Stomach (tissue), 9 donors: ENCODE results near the gene ADAMTS13. TPM values are rescaled to one million over a fixed set of nuclear protein-coding genes. Genes with fewer than 3 reads are reported as not detected.

Experiments used
- DNase-seq, 2 donors: peaks; one replicate each; pipeline versions ENCODE4 v3.0.0 to v3.0.0-alpha.2; 2013 to 2019
- H3K27ac ChIP-seq, 5 donors: fragments of 200-600 bp in 4 of 5; sonication (generic) in 4 of 5; one replicate each; pipeline ENCODE4 v1.5.1; 2013 to 2019; ENCODE audit warnings: mild to moderate bottlenecking in 1 of 5, moderate library complexity in 1 of 5
- H3K27me3 ChIP-seq, 3 donors: fragments of 200-600 bp; sonication (generic); one replicate each; pipeline ENCODE4 v1.5.1; 2017 to 2019; ENCODE audit warnings: mixed run types in 1 of 3
- H3K36me3 ChIP-seq, 4 donors: fragments of 200-600 bp; sonication (generic); 1 replicate in 3 of 4; 2 replicates in 1 of 4; pipeline ENCODE4 v1.5.1; 2016 to 2019
- H3K4me1 ChIP-seq, 4 donors: fragments of 200-600 bp; sonication (generic); one replicate each; pipeline ENCODE4 v1.5.1; 2016 to 2019
- H3K4me3 ChIP-seq, 4 donors: fragments of 200-600 bp; sonication (generic) in 3 of 4; one replicate each; pipeline ENCODE4 v1.5.1; 2016 to 2019; ENCODE audit warnings: mild to moderate bottlenecking in 1 of 4
- H3K9me3 ChIP-seq, 4 donors: fragments of 200-600 bp; sonication (generic); one replicate each; pipeline ENCODE4 v1.5.1; 2016 to 2019
- CTCF ChIP-seq, 7 experiments: fragments of 450-650 bp in 4 of 7; fragments of 200-600 bp in 3 of 7; sonication (generic) in 3 of 7; IDR thresholded peaks; one replicate each; pipeline ENCODE4 v1.5.1; 2016 to 2019; ENCODE audit warnings: antibody characterized with exemption in 7 of 7, control low read depth in 2 of 7, mild to moderate bottlenecking in 1 of 7
- EP300 ChIP-seq: sonication (generic); formaldehyde crosslinking; IDR thresholded peaks from one replicate; pipeline ENCODE4 v1.6.1; 2017; ENCODE audit warnings: antibody characterized with exemption
- POLR2A ChIP-seq, 4 donors: fragments of 450-650 bp; IDR thresholded peaks; one replicate each; pipeline ENCODE4 v1.6.1; 2016; ENCODE audit warnings: antibody characterized with exemption in 4 of 4, control low read depth in 2 of 4, mild to moderate bottlenecking in 1 of 4, moderate library complexity in 1 of 4
- POLR2AphosphoS5 ChIP-seq, 3 donors: sonication (generic); formaldehyde crosslinking; IDR thresholded peaks; one replicate each; pipeline ENCODE4 v1.6.1; 2016; ENCODE audit warnings: antibody characterized with exemption in 3 of 3
- WGBS, 5 donors: extraction: QIAGEN DNeasy Blood & Tissue Kit in 3 of 5; methylation state at CpG; one replicate each; pipeline versions ENCODE4 v1.1.5 to v1.1.7; 2013 to 2018; 5-methylcytosine and 5-hydroxymethylcytosine counted together
- intact Hi-C: fragments of 100-400 bp; cut with DNase I; formaldehyde crosslinking; loops from one replicate; pipeline ENCODE4 v1.15.1; 2023; ENCODE audit warnings: low total_unique reads
- polyA plus RNA-seq, 3 donors: library from polyadenylated mRNA; stranded (reverse); fragments of 200-250 nt; gene quantifications; one replicate each; pipeline ENCODE4 v1.2.3, GENCODE V29; 2013
- total RNA-seq, 5 donors: library from RNA; depleted of rRNA; stranded (reverse); fragments of >200 nt; gene quantifications; one replicate each; pipeline versions ENCODE4 v1.1.0 to v1.2.3, GENCODE V29; 2014 to 2016
- donor health status: healthy with polysubstance abuse.
- donor health status: Bipolar disorder and iron deficiency.
- donor health status: healthy.

The ADAMTS13 gene
- total and polyA plus RNA-seq, 8 donors: 4.6 to 19.6 (median 7.5) TPM; not detected in 1

GRCh38 chr9:133404454-133405002 lies 17.6 kb upstream of the ADAMTS13 start:
- Histone ChIP-seq H3K27ac (no peak overlapping the region), H3K27me3 (no peaks in the 10 kb centered on the region), H3K4me3 (no peak overlapping the region), H3K9me3 (no peaks in the 10 kb centered on the region), H3K36me3 (peaks cover 14 to 78% (median 67%) of the 10 kb centered on the region in 4 donors), H3K4me1 (no peaks in the 10 kb centered on the region)
- DNase-seq: no peak
- TF ChIP-seq EP300 (no peak), POLR2AphosphoS5 (IDR thresholded peaks at IDR 0.05) (no peak), POLR2A (IDR thresholded peaks at IDR 0.05) (no peak), CTCF (IDR thresholded peaks at IDR 0.05) (no peak)
- intact Hi-C loops: loop anchor here (5.0 kb wide), 1 partner anchor 83 kb away; no protein-coding TSS in a partner anchor
- WGBS, 5 donors: 78 to 90% (median 81%) methylated on average over 9 to 12 of the region's 12 CpGs

GRCh38 chr9:133405508-133406438 lies 16.4 kb upstream of the ADAMTS13 start:
- H3K4me3 ChIP-seq: no peak overlapping the region
- intact Hi-C loops: loop anchor here (5.0 kb wide), 1 partner anchor 82 kb away; no protein-coding TSS in a partner anchor
- no peak overlapping the region for H3K27ac ChIP-seq
- TF ChIP-seq POLR2A (IDR thresholded peaks at IDR 0.05): no peak
- no peak for TF ChIP-seq POLR2AphosphoS5 (IDR thresholded peaks at IDR 0.05)
- TF ChIP-seq EP300: no peak
- no peak for TF ChIP-seq CTCF (IDR thresholded peaks at IDR 0.05)
- no peak for DNase-seq
- H3K36me3 ChIP-seq: peaks cover 27 to 80% (median 77%) of the 10 kb centered on the region in 4 donors
- H3K27me3 ChIP-seq: no peaks in the 10 kb centered on the region
- H3K9me3 ChIP-seq: no peaks in the 10 kb centered on the region
- no peaks in the 10 kb centered on the region for H3K4me1 ChIP-seq
- WGBS, 5 donors: 75 to 80% (median 78%) methylated on average over 19 of the region's 19 CpGs

- H3K4me1 ChIP-seq: no peaks in the 10 kb centered on the region
- 47 to 52% (median 49%) methylated on average over 24 of the region's 24 CpGs for WGBS, 5 donors
- H3K27me3 ChIP-seq: no peaks in the 10 kb centered on the region
- H3K9me3 ChIP-seq: no peaks in the 10 kb centered on the region
- intact Hi-C loops: loop anchor here (5.0 kb wide), 1 partner anchor 81 kb away; no protein-coding TSS in a partner anchor
- no peak overlapping the region for H3K27ac ChIP-seq
- DNase-seq: peak; percentile 82 to 93
- no peak overlapping the region for H3K4me3 ChIP-seq
- peak in 5 of 7 experiments; percentile 83 to 95 (median 91) for TF ChIP-seq CTCF (IDR thresholded peaks at IDR 0.05)
- peak in 1 of 3 donors; percentile 41 for TF ChIP-seq POLR2AphosphoS5 (IDR thresholded peaks at IDR 0.05)
- no peak for TF ChIP-seq EP300
- peaks cover 36 to 90% (median 86%) of the 10 kb centered on the region in 4 donors for H3K36me3 ChIP-seq
Measured at GRCh38 chr9:133406480-133407307, 15.5 kb upstream of the ADAMTS13 start.

GRCh38 chr9:133408042-133408441 lies 14.1 kb upstream of the ADAMTS13 start:
- WGBS, 5 donors: 88 to 100% (median 93%) methylated on average over 1 of the region's 1 CpG
- TF ChIP-seq POLR2A (IDR thresholded peaks at IDR 0.05): no peak

More at GRCh38 chr9:133408042-133408441, 14.1 kb upstream of the ADAMTS13 start:
- Histone ChIP-seq H3K27ac (no peak overlapping the region), H3K4me3 (no peak overlapping the region), H3K4me1 (no peaks in the 10 kb centered on the region), H3K9me3 (no peaks in the 10 kb centered on the region), H3K27me3 (no peaks in the 10 kb centered on the region), H3K36me3 (peaks cover 49 to 94% (median 91%) of the 10 kb centered on the region in 4 donors)
- DNase-seq: no peak
- intact Hi-C loops: loop anchor here (5.0 kb wide), 1 partner anchor 79 kb away; no protein-coding TSS in a partner anchor
